ENCODE measurements around the gene NLGN4X. TPM values are rescaled to one million over a fixed set of nuclear protein-coding genes. Genes with fewer than 3 reads are reported as not detected.
A peak's percentile ranks its signal among the peaks of the same experiment; 100 is the strongest.

The NLGN4X gene
- total RNA-seq, 1 donor from 2014 or later = 11.5 TPM

GRCh38 chrX:6134255-6134654, 94.4 kb downstream of the NLGN4X start:
- H3K9me3 ChIP-seq (ENCODE audit: insufficient read depth, low read depth, low read length) = no peaks in the 10 kb centered on the region
- H3K4me2 ChIP-seq (ENCODE audit: low read length) = no peak overlapping the region
- H3K4me1 ChIP-seq (ENCODE audit: insufficient read depth, low read length) = no peaks in the 10 kb centered on the region
- no peak for DNase-seq (ENCODE audit: low read depth)
- no peaks in the 10 kb centered on the region for H3K27me3 ChIP-seq (ENCODE audit: insufficient read depth, low read length)
- no peak overlapping the region for H3K27ac ChIP-seq (ENCODE audit: low read depth, low read length)
- Mint-ChIP-seq H3K36me3 (ENCODE audit: low read depth, unreplicated experiment) (peaks cover 3% of the 10 kb centered on the region), H3K4me1 (ENCODE audit: low read depth, unreplicated experiment) (peaks cover 4% of the 10 kb centered on the region), H3K9me3 (ENCODE audit: unreplicated experiment) (no peaks in the 10 kb centered on the region), H3K27me3 (ENCODE audit: low read depth, unreplicated experiment) (no peaks in the 10 kb centered on the region), H3K27ac (ENCODE audit: unreplicated experiment) (peak overlapping the region; percentile 18), H3K4me3 (ENCODE audit: unreplicated experiment) (no peak overlapping the region)
- H3K9ac ChIP-seq (ENCODE audit: low read length) = no peak overlapping the region
- H4K20me1 ChIP-seq (ENCODE audit: insufficient read depth, low read length) = no peaks in the 10 kb centered on the region
- no peak for FAIRE-seq
- no peak for TF ChIP-seq EZH2 (IDR thresholded peaks at IDR 0.05; ENCODE audit: insufficient read depth, low read length)
- H3K36me3 ChIP-seq (ENCODE audit: insufficient read depth, low read length) = no peaks in the 10 kb centered on the region
- H3K79me2 ChIP-seq (ENCODE audit: insufficient read depth, low read length) = no peaks in the 10 kb centered on the region
- H2AFZ ChIP-seq (ENCODE audit: low read depth, low read length) = no peak overlapping the region
- H3K4me3 ChIP-seq (ENCODE audit: insufficient read depth, low read depth, low read length) = no peak overlapping the region

DNA sequence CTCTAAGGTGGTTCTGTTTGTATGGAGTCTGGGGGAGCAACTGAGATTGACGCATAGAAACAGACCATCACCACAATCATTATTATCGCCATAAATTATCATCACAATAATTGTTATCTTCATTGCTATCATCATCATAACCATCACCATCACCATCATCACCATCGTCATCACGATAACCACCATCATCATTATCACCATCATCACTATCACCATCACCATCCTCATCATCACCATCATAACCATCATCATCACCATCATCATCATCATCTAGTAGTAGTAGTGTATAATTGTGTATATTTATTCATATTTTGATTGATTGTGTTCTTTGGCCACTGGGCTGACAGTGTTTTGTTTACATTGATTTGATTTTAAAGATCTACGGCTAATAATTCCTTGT, 95.7 kb downstream of the NLGN4X start:
- H3K9ac ChIP-seq (ENCODE audit: low read length) = no peak overlapping the region
- H3K4me3 Mint-ChIP-seq (ENCODE audit: unreplicated experiment) = no peak overlapping the region
- peaks cover 4% of the 10 kb centered on the region for H3K4me1 Mint-ChIP-seq (ENCODE audit: low read depth, unreplicated experiment)
- H4K20me1 ChIP-seq (ENCODE audit: insufficient read depth, low read length) = no peaks in the 10 kb centered on the region
- H3K9me3 Mint-ChIP-seq (ENCODE audit: unreplicated experiment) = no peaks in the 10 kb centered on the region
- H3K4me2 ChIP-seq (ENCODE audit: low read length) = no peak overlapping the region
- no peak overlapping the region for H3K27ac ChIP-seq (ENCODE audit: low read depth, low read length)
- H3K79me2 ChIP-seq (ENCODE audit: insufficient read depth, low read length) = no peaks in the 10 kb centered on the region
- no peak overlapping the region for H3K27ac Mint-ChIP-seq (ENCODE audit: unreplicated experiment)
- peaks cover 3% of the 10 kb centered on the region for H3K36me3 Mint-ChIP-seq (ENCODE audit: low read depth, unreplicated experiment)
- H3K36me3 ChIP-seq (ENCODE audit: insufficient read depth, low read length) = no peaks in the 10 kb centered on the region
- peak; percentile 78 for FAIRE-seq
- DNase-seq (ENCODE audit: low read depth) = no peak
- H3K27me3 Mint-ChIP-seq (ENCODE audit: low read depth, unreplicated experiment) = no peaks in the 10 kb centered on the region
- TF ChIP-seq CTCF (IDR thresholded peaks at IDR 0.05; ENCODE audit: insufficient read depth, low read depth, low read length) (no peak), EZH2 (IDR thresholded peaks at IDR 0.05; ENCODE audit: insufficient read depth, low read length) (no peak)
- no peak overlapping the region for H2AFZ ChIP-seq (ENCODE audit: low read depth, low read length)
- H3K27me3 ChIP-seq (ENCODE audit: insufficient read depth, low read length) = no peaks in the 10 kb centered on the region
- no peak overlapping the region for H3K4me3 ChIP-seq (ENCODE audit: insufficient read depth, low read depth, low read length)
- no peaks in the 10 kb centered on the region for H3K9me3 ChIP-seq (ENCODE audit: insufficient read depth, low read depth, low read length)
- no peaks in the 10 kb centered on the region for H3K4me1 ChIP-seq (ENCODE audit: insufficient read depth, low read length)

- H3K36me3 Mint-ChIP-seq (ENCODE audit: low read depth, unreplicated experiment) = no peaks in the 10 kb centered on the region
- no peak for TF ChIP-seq CTCF (IDR thresholded peaks at IDR 0.05; ENCODE audit: insufficient read depth, low read depth, low read length)
- no peak for TF ChIP-seq EZH2 (IDR thresholded peaks at IDR 0.05; ENCODE audit: insufficient read depth, low read length)
- H3K9ac ChIP-seq (ENCODE audit: low read length) = no peak overlapping the region
- H3K4me3 Mint-ChIP-seq (ENCODE audit: unreplicated experiment) = no peak overlapping the region
- H4K20me1 ChIP-seq (ENCODE audit: insufficient read depth, low read length) = no peaks in the 10 kb centered on the region
- peaks cover 4% of the 10 kb centered on the region for H3K4me1 Mint-ChIP-seq (ENCODE audit: low read depth, unreplicated experiment)
- no peaks in the 10 kb centered on the region for H3K36me3 ChIP-seq (ENCODE audit: insufficient read depth, low read length)
- DNase-seq (ENCODE audit: low read depth) = no peak
- no peak overlapping the region for H3K4me2 ChIP-seq (ENCODE audit: low read length)
- no peaks in the 10 kb centered on the region for H3K27me3 Mint-ChIP-seq (ENCODE audit: low read depth, unreplicated experiment)
- H3K9me3 ChIP-seq (ENCODE audit: insufficient read depth, low read depth, low read length) = no peaks in the 10 kb centered on the region
- no peak overlapping the region for H2AFZ ChIP-seq (ENCODE audit: low read depth, low read length)
- H3K4me1 ChIP-seq (ENCODE audit: insufficient read depth, low read length) = no peaks in the 10 kb centered on the region
- no peak overlapping the region for H3K27ac ChIP-seq (ENCODE audit: low read depth, low read length)
- no peaks in the 10 kb centered on the region for H3K27me3 ChIP-seq (ENCODE audit: insufficient read depth, low read length)
- no peak overlapping the region for H3K27ac Mint-ChIP-seq (ENCODE audit: unreplicated experiment)
- no peaks in the 10 kb centered on the region for H3K9me3 Mint-ChIP-seq (ENCODE audit: unreplicated experiment)
- H3K4me3 ChIP-seq (ENCODE audit: insufficient read depth, low read depth, low read length) = no peak overlapping the region
- no peaks in the 10 kb centered on the region for H3K79me2 ChIP-seq (ENCODE audit: insufficient read depth, low read length)
- FAIRE-seq = no peak
Observed at GRCh38 chrX:6131287-6131686, 97.4 kb downstream of the NLGN4X start.

All from astrocyte (in vitro differentiated cells and primary cell).